IMR-90 (cell line): ENCODE measurements around the gene CBX8. TPM values are rescaled to one million over a fixed set of nuclear protein-coding genes. Genes with fewer than 3 reads are reported as not detected.

ENCODE experiments used
- ATAC-seq: fragments of 200-7000 bp; cut with Tn5 transposase; 2 replicates; pipeline ENCODE4 v1.9.1; 2020; ENCODE audit warnings: low read depth, mild to moderate bottlenecking, moderate library complexity
- BruUV-seq: library from RNA; stranded (reverse); fragments of 400-500 nt; replicated peaks from 2 replicates; lab custom pipeline; 2021; lab: Mats Ljungman, UMichigan
- CTCF ChIA-PET: fragments of 300-600 bp; formaldehyde crosslinking; extraction: SDS; loops from one replicate; lab custom pipeline; 2021; ENCODE audit warnings: antibody characterized with exemption; lab: Yijun Ruan, JAX
- POLR2A ChIA-PET: fragments of 300-600 bp; sonication (Branson Sonifier 250); formaldehyde crosslinking; loops from one replicate; lab custom pipeline; 2022; ENCODE audit warnings: antibody characterized with exemption; ENCODE audit not compliant: unreplicated experiment; lab: Charles Lee
- DNase-seq: peaks from one replicate; pipeline ENCODE4 v3.0.0; 2013
- H2AFZ ChIP-seq: replicated peaks from 2 replicates; pipeline ENCODE3; 2013; ENCODE audit warnings: low read length, mild to moderate bottlenecking; ENCODE audit not compliant: poor library complexity
- H2AK5ac ChIP-seq: 2 replicates; pipeline ENCODE4 v1.6.1; 2013; ENCODE audit warnings: low read depth, low read length, inconsistent platforms
- H2AK9ac ChIP-seq: replicated peaks from 2 replicates; pipeline ENCODE3; 2013; ENCODE audit warnings: mild to moderate bottlenecking, low read depth, low read length, moderate library complexity; ENCODE audit not compliant: poor library complexity
- H2BK120ac ChIP-seq: 2 replicates; pipeline ENCODE4 v1.6.1; 2013; ENCODE audit warnings: low read depth, low read length, inconsistent platforms
- H2BK15ac ChIP-seq: 3 replicates; pipeline ENCODE4 v1.6.1; 2013; ENCODE audit warnings: low read depth, low read length, inconsistent platforms
- H2BK20ac ChIP-seq: 2 replicates; pipeline ENCODE4 v1.6.1; 2013; ENCODE audit warnings: low read depth, mild to moderate bottlenecking, inconsistent platforms, low read length, moderate library complexity
- H2BK5ac ChIP-seq: 2 replicates; pipeline ENCODE4 v1.6.1; 2013; ENCODE audit warnings: mild to moderate bottlenecking, low read depth, low read length, inconsistent platforms; ENCODE audit not compliant: poor library complexity, severe bottlenecking
- H3K14ac ChIP-seq: replicated peaks from 2 replicates; pipeline ENCODE4 v1.6.1; 2013; ENCODE audit warnings: low read depth, low read length, inconsistent platforms
- H3K18ac ChIP-seq: 2 replicates; pipeline ENCODE4 v1.6.1; 2013; ENCODE audit warnings: low read depth, low read length, control low read depth
- H3K23ac ChIP-seq: 2 replicates; pipeline ENCODE4 v1.6.1; 2013; ENCODE audit warnings: low read depth, low read length, inconsistent platforms
- H3K27ac ChIP-seq: 2 replicates; pipeline ENCODE4 v1.5.1; 2013; ENCODE audit warnings: mild to moderate bottlenecking, control low read depth, low read length; ENCODE audit not compliant: insufficient read depth
- H3K27me3 ChIP-seq: 2 replicates; pipeline ENCODE4 v1.6.1; 2013; ENCODE audit warnings: low read length; ENCODE audit not compliant: control insufficient read depth, insufficient read depth
- H3K36me3 ChIP-seq: 2 replicates; pipeline ENCODE4 v1.6.1; 2013; ENCODE audit warnings: low read length, mixed read lengths; ENCODE audit not compliant: control insufficient read depth, insufficient read depth
- H3K4ac ChIP-seq: 2 replicates; pipeline ENCODE4 v1.6.1; 2013; ENCODE audit warnings: low read depth, low read length, inconsistent platforms
- H3K4me1 ChIP-seq: 2 replicates; pipeline ENCODE4 v1.6.1; 2013; ENCODE audit warnings: low read length, mixed read lengths; ENCODE audit not compliant: control insufficient read depth, insufficient read depth
- H3K4me2 ChIP-seq: 2 replicates; pipeline ENCODE4 v1.6.1; 2013; ENCODE audit warnings: low read depth, mild to moderate bottlenecking, control low read depth, low read length, moderate library complexity
- H3K4me3 ChIP-seq: 2 replicates; pipeline ENCODE4 v1.5.1; 2013; ENCODE audit warnings: low read depth, mild to moderate bottlenecking, control low read depth, low read length, moderate library complexity; ENCODE audit not compliant: insufficient read depth
- H3K56ac ChIP-seq: 2 replicates; pipeline ENCODE4 v1.6.1; 2013; ENCODE audit warnings: low read length, inconsistent platforms; ENCODE audit not compliant: insufficient read depth; ENCODE audit errors: extremely low read depth
- H3K79me1 ChIP-seq, 2 experiments: 2 replicates each; pipeline ENCODE4 v1.6.1; 2013; ENCODE audit warnings: low read length in 2 of 2, inconsistent platforms in 1 of 2, low read depth in 1 of 2
- H3K9ac ChIP-seq: 2 replicates; pipeline ENCODE4 v1.6.1; 2013; ENCODE audit warnings: low read depth, low read length, control low read depth
- H3K9me1 ChIP-seq: 2 replicates; pipeline ENCODE4 v1.6.1; 2013; ENCODE audit warnings: low read length, inconsistent platforms; ENCODE audit not compliant: insufficient read depth
- H3K9me3 ChIP-seq: 2 replicates; pipeline ENCODE4 v1.6.1; 2013; ENCODE audit warnings: low read length; ENCODE audit not compliant: control insufficient read depth, insufficient read depth
- H4K20me1 ChIP-seq: 2 replicates; pipeline ENCODE4 v1.6.1; 2013; ENCODE audit warnings: low read length, inconsistent platforms; ENCODE audit not compliant: insufficient read depth
- H4K5ac ChIP-seq: 2 replicates; pipeline ENCODE4 v1.6.1; 2013; ENCODE audit warnings: mild to moderate bottlenecking, low read depth, low read length, control low read depth
- H4K8ac ChIP-seq, 2 experiments: 2 replicates each; pipeline ENCODE4 v1.6.1; 2013; ENCODE audit warnings: low read depth in 2 of 2, low read length in 2 of 2, control low read depth in 1 of 2, inconsistent platforms in 1 of 2
- H4K91ac ChIP-seq: 2 replicates; pipeline ENCODE4 v1.6.1; 2013; ENCODE audit warnings: low read depth, low read length, inconsistent platforms; ENCODE audit not compliant: insufficient read depth
- CHD1 ChIP-seq: IDR thresholded peaks from 2 replicates; pipeline ENCODE4 v1.6.1; 2012; ENCODE audit warnings: low read depth, low read length, improper control_type of control experiment
- MAZ ChIP-seq: IDR thresholded peaks from 2 replicates; pipeline ENCODE4 v1.6.1; 2012; ENCODE audit warnings: low read depth, mild to moderate bottlenecking, low read length, improper control_type of control experiment, moderate library complexity, borderline replicate concordance
- WGBS, 2 experiments: methylation state at CpG; one replicate each; pipeline versions ENCODE4 v1.1.5 to v1.1.7; 2013; ENCODE audit warnings: missing lambda C conversion rate in 2 of 2; ENCODE audit not compliant: insufficient read length in 1 of 2; ENCODE audit errors: extremely low coverage in 2 of 2; 5-methylcytosine and 5-hydroxymethylcytosine counted together
- dilution Hi-C: fragments of 300-500 bp; cut with HindIII; formaldehyde crosslinking; loops from one replicate; pipeline ENCODE4 v1.14.3; 2018; ENCODE audit warnings: low sequenced_read_pairs; ENCODE audit not compliant: unreplicated experiment
- in situ Hi-C: fragments of 300-500 bp; cut with MboI; formaldehyde crosslinking; loops from 3 replicates; pipeline ENCODE4 v1.14.3; 2019; ENCODE audit warnings: low sequenced_read_pairs, inconsistent platforms, mixed read lengths
- intact Hi-C: fragments of 100-400 bp; cut with micrococcal nuclease; formaldehyde crosslinking; loops from 2 replicates; pipeline ENCODE4 v1.10.0; 2022
- polyA plus RNA-seq, 3 experiments: library from polyadenylated mRNA; depleted of rRNA; stranded (reverse); fragments of >200 nt; gene quantifications; 2 replicates each; pipeline ENCODE4 v1.2.3, GENCODE V29; 2012; ENCODE audit warnings: low replicate concordance in 1 of 3
- total RNA-seq: library from RNA; depleted of rRNA; stranded (reverse); fragments of >200 nt; gene quantifications from 2 replicates; pipeline ENCODE4 v1.2.3, GENCODE V29; 2012

The CBX8 gene
- total and polyA plus RNA-seq, 2 of the 4 experiments (the other 2 are of a cell fraction) = 3.2 to 5.4 TPM

- CTCF ChIA-PET = interaction anchor here (0.6 kb wide), 1 partner anchor 20 kb away, joined by 3 read pairs; no protein-coding TSS in a partner anchor
- TF ChIP-seq MAZ (no peak), CHD1 (no peak)
- no peak overlapping the region for H3K4me2 ChIP-seq
Observed at GRCh38 chr17:79779661-79780365, 17.1 kb downstream of the CBX8 start.

More at GRCh38 chr17:79779661-79780365, 17.1 kb downstream of the CBX8 start:
- no peak overlapping the region for H3K18ac ChIP-seq
- H2BK5ac ChIP-seq = no peak overlapping the region
- H3K9ac ChIP-seq = no peak overlapping the region
- H4K20me1 ChIP-seq = peaks cover 3% of the 10 kb centered on the region; the same call in 1 of the 2 replicates
- no peak overlapping the region for H2BK15ac ChIP-seq
- no peak overlapping the region for H3K14ac ChIP-seq
- H4K91ac ChIP-seq = no peak overlapping the region
- no peak overlapping the region for H3K4me3 ChIP-seq
- no peak overlapping the region for H3K4ac ChIP-seq
- dilution Hi-C loops (no loop called here), in situ Hi-C loops (loop anchor here (10.0 kb wide), 1 partner anchor 135 kb away; no protein-coding TSS in a partner anchor), intact Hi-C loops (no loop called here)
- DNase-seq = no peak
- no peak overlapping the region for H2BK120ac ChIP-seq
- POLR2A ChIA-PET = no interaction called here
- H3K9me3 ChIP-seq = 0 out of 2 replicates have a peak, but pooled peaks cover 3% of the 10 kb centered on the region
- no peak overlapping the region for H4K8ac ChIP-seq
- H3K27ac ChIP-seq = no peak overlapping the region
- no peak overlapping the region for H3K56ac ChIP-seq
- peaks cover 3% of the 10 kb centered on the region; the same call in 1 of the 2 replicates for H3K4me1 ChIP-seq
- H3K23ac ChIP-seq = no peak overlapping the region
- no peak overlapping the region for H2AFZ ChIP-seq
- no peak overlapping the region for H2AK9ac ChIP-seq
- H2BK20ac ChIP-seq = no peak overlapping the region
- no TSS peak for BruUV-seq
- no peak for ATAC-seq
- H3K9me1 ChIP-seq = no peaks in the 10 kb centered on the region
- H2AK5ac ChIP-seq = no peak overlapping the region
- H3K79me1 ChIP-seq = no peaks in the 10 kb centered on the region; a peak in 1 of 4 replicates
- H3K36me3 ChIP-seq = peaks cover 2% of the 10 kb centered on the region
- peaks cover 25% of the 10 kb centered on the region for H3K27me3 ChIP-seq
- H4K5ac ChIP-seq = no peak overlapping the region
- WGBS, 2 experiments = 95% methylated on average over 2 of the region's 10 CpGs; no CpG with 5 or more reads in 1 of the 2 experiments
